GM18511 (cell line): ENCODE data around the gene BTBD9.

ENCODE experiments used
- ATAC-seq: cut with Tn5 transposase; IDR thresholded peaks from one replicate; pipeline ENCODE4 v1.9.1; 2021; ENCODE audit warnings: mild to moderate bottlenecking, moderate library complexity; ENCODE audit not compliant: unreplicated experiment

BTBD9 gene

GRCh38 chr6:38566295-38567030 is 73.3 kb downstream of the BTBD9 start:
- no peak for ATAC-seq

GRCh38 chr6:38564301-38564700 is 75.4 kb downstream of the BTBD9 start:
- no peak for ATAC-seq

- no peak for ATAC-seq
These were observed 84.1 kb downstream of the BTBD9 start for GRCh38 chr6:38555606-38556005.

GRCh38 chr6:38554700-38555413 is 84.9 kb downstream of the BTBD9 start:
- ATAC-seq: no peak

GRCh38 chr6:38554014-38554413 is 85.7 kb downstream of the BTBD9 start:
- ATAC-seq: no peak

GRCh38 chr6:38552121-38552520 is 87.6 kb downstream of the BTBD9 start:
- ATAC-seq: no peak

GRCh38 chr6:38549795-38550194 is 89.9 kb downstream of the BTBD9 start:
- no peak for ATAC-seq

- ATAC-seq: no peak
These were observed 90.5 kb downstream of the BTBD9 start for GRCh38 chr6:38549180-38549579.

- no peak for ATAC-seq
These were observed 96.7 kb downstream of the BTBD9 start for GRCh38 chr6:38543022-38543421.

GRCh38 chr6:38542031-38542430 is 97.7 kb downstream of the BTBD9 start:
- ATAC-seq: no peak

GRCh38 chr6:38533064-38533463 is 106.7 kb downstream of the BTBD9 start:
- ATAC-seq: no peak

GRCh38 chr6:38531134-38531533 is 108.6 kb downstream of the BTBD9 start:
- no peak for ATAC-seq

GRCh38 chr6:38528196-38528965 is 111.3 kb downstream of the BTBD9 start:
- ATAC-seq: no peak

- ATAC-seq: no peak
These were observed 112.4 kb downstream of the BTBD9 start for GRCh38 chr6:38527371-38527770.

- no peak for ATAC-seq
These were observed 113.8 kb downstream of the BTBD9 start for GRCh38 chr6:38525888-38526287.

- ATAC-seq: no peak
These were observed 115.1 kb downstream of the BTBD9 start for GRCh38 chr6:38524436-38525145.

- no peak for ATAC-seq
These were observed 117.4 kb downstream of the BTBD9 start for GRCh38 chr6:38522322-38522721.

- no peak for ATAC-seq
These were observed 121.0 kb downstream of the BTBD9 start for GRCh38 chr6:38518511-38519304.

- ATAC-seq: no peak
These were observed 122.7 kb downstream of the BTBD9 start for GRCh38 chr6:38517005-38517404.

GRCh38 chr6:38514399-38514798 is 125.3 kb downstream of the BTBD9 start:
- no peak for ATAC-seq
